ENCODE measurements around the gene DPYD. TPM values are rescaled to one million over a fixed set of nuclear protein-coding genes. Genes with fewer than 3 reads are reported as not detected.

The DPYD gene
- total RNA-seq, 1 experiment from 2014 or later: 9.1 TPM

GRCh38 chr1:97204468-97204867, 716.4 kb downstream of the DPYD start:
- DNase-seq (ENCODE audit: low read depth): peak; percentile 19

GRCh38 chr1:97202481-97203380, 718.1 kb downstream of the DPYD start:
- DNase-seq (ENCODE audit: low read depth): no peak

GRCh38 chr1:97201641-97202040, 719.2 kb downstream of the DPYD start:
- no peak for DNase-seq (ENCODE audit: low read depth)

GRCh38 chr1:97200595-97200994, 720.2 kb downstream of the DPYD start:
- DNase-seq (ENCODE audit: low read depth): no peak

- no peak for DNase-seq (ENCODE audit: low read depth)
Measured at GRCh38 chr1:97196825-97197516, 723.9 kb downstream of the DPYD start.

GRCh38 chr1:97192872-97193572, 727.8 kb downstream of the DPYD start:
- peak; percentile 95 for DNase-seq (ENCODE audit: low read depth)

- DNase-seq (ENCODE audit: low read depth): peak; percentile 32
Measured at GRCh38 chr1:97190326-97190725, 730.5 kb downstream of the DPYD start.

GRCh38 chr1:97186381-97186780, 734.5 kb downstream of the DPYD start:
- peak; percentile 27 for DNase-seq (ENCODE audit: low read depth)

- DNase-seq (ENCODE audit: low read depth): peak; percentile 23
Measured at GRCh38 chr1:97174039-97174704, 746.7 kb downstream of the DPYD start.

- no peak for DNase-seq (ENCODE audit: low read depth)
Measured at GRCh38 chr1:97170300-97170699, 750.5 kb downstream of the DPYD start.

- no peak for DNase-seq (ENCODE audit: low read depth)
Measured at GRCh38 chr1:97168056-97168455, 752.8 kb downstream of the DPYD start.

- DNase-seq (ENCODE audit: low read depth): no peak
Measured at GRCh38 chr1:97167246-97167645, 753.6 kb downstream of the DPYD start.

- DNase-seq (ENCODE audit: low read depth): no peak
Measured at GRCh38 chr1:97166626-97167025, 754.2 kb downstream of the DPYD start.

GRCh38 chr1:97164276-97164639, 756.6 kb downstream of the DPYD start:
- DNase-seq (ENCODE audit: low read depth): no peak

GRCh38 chr1:97163591-97164275, 757.1 kb downstream of the DPYD start:
- no peak for DNase-seq (ENCODE audit: low read depth)

- no peak for DNase-seq (ENCODE audit: low read depth)
Measured at GRCh38 chr1:97160818-97161217, 760.0 kb downstream of the DPYD start.

- no peak for DNase-seq (ENCODE audit: low read depth)
Measured at GRCh38 chr1:97159342-97159741, 761.5 kb downstream of the DPYD start.

GRCh38 chr1:97158691-97159096, 762.1 kb downstream of the DPYD start:
- DNase-seq (ENCODE audit: low read depth): no peak

- no peak for DNase-seq (ENCODE audit: low read depth)
Measured at GRCh38 chr1:97157991-97158390, 762.8 kb downstream of the DPYD start.

- DNase-seq (ENCODE audit: low read depth): no peak
Measured at GRCh38 chr1:97151651-97152050, 769.2 kb downstream of the DPYD start.

- DNase-seq (ENCODE audit: low read depth): peak; percentile 73
Measured at GRCh38 chr1:97145321-97145956, 775.4 kb downstream of the DPYD start.

Data from Daoy (cell line).